ENCODE measurements around the gene NSMF. TPM values are rescaled to one million over a fixed set of nuclear protein-coding genes. Genes with fewer than 3 reads are reported as not detected.

NSMF gene
- total RNA-seq, 2 experiments from 2014 or later = 104 to 109 TPM

DNA sequence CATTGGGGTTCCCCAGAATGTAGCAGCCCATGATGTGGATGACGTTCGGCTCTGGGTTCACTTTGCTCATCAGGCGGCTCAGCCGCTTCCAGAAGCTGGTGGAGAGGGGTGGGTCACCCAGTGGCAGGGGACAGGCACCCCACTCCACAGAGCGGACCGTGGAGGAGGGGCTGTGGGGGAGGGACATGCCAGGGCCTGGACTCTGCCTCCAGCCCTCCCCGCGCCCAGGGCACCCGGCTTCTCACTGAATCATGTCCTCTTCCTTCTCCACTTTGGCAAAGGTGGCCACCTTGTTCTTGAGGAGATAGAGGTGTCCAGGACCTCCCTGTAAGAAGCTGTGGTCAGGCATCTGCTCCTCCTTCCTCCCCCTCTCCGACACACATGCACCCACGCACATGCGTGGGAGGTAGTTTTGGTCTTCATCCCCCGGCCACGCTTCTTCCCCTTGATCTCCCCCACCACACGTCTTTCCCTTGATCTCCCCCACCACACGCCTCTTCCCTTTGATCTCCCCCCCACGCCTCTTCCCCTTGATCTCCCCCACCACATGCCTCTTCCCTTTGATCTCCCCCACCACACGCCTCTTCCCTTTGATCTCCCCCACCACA, 9.1 kb downstream of the NSMF start:
- Mint-ChIP-seq H3K27ac (no peak overlapping the region), H3K36me3 (ENCODE audit: low read depth) (peaks cover 3% of the 10 kb centered on the region), H3K27me3 (no peaks in the 10 kb centered on the region), H3K4me3 (no peak overlapping the region), H3K9me3 (no peaks in the 10 kb centered on the region), H3K4me1 (ENCODE audit: low read depth) (peaks cover 41% of the 10 kb centered on the region)
- Histone ChIP-seq H3K9me3 (ENCODE audit: control insufficient read depth in 1 of 2, insufficient read depth in 1 of 2, low read length in 2 of 2) (peaks cover 0 to 10% of the 10 kb centered on the region in 2 experiments), H3K27ac (ENCODE audit: low read depth in 1 of 2, low read length in 2 of 2) (peak overlapping the region; percentile 0 to 34), H3K36me3 (ENCODE audit: insufficient read depth, low read length) (peaks cover 5% of the 10 kb centered on the region), H3K4me1 (ENCODE audit: insufficient read depth, low read length) (peaks cover 70% of the 10 kb centered on the region), H3K27me3 (ENCODE audit: control insufficient read depth in 1 of 2, insufficient read depth in 2 of 2, low read length in 2 of 2) (no peaks in the 10 kb centered on the region), H3K4me3 (ENCODE audit: low read length) (no peak overlapping the region)
- DNase-seq (peak in 7 of 14 experiments; percentile 21 to 87 (median 59)), ATAC-seq (ENCODE audit: poor library complexity) (peak; percentile 11)
- TF ChIP-seq, protein P1, sequence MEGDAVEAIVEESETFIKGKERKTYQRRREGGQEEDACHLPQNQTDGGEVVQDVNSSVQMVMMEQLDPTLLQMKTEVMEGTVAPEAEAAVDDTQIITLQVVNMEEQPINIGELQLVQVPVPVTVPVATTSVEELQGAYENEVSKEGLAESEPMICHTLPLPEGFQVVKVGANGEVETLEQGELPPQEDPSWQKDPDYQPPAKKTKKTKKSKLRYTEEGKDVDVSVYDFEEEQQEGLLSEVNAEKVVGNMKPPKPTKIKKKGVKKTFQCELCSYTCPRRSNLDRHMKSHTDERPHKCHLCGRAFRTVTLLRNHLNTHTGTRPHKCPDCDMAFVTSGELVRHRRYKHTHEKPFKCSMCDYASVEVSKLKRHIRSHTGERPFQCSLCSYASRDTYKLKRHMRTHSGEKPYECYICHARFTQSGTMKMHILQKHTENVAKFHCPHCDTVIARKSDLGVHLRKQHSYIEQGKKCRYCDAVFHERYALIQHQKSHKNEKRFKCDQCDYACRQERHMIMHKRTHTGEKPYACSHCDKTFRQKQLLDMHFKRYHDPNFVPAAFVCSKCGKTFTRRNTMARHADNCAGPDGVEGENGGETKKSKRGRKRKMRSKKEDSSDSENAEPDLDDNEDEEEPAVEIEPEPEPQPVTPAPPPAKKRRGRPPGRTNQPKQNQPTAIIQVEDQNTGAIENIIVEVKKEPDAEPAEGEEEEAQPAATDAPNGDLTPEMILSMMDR (IDR thresholded peaks at IDR 0.05) = no peak
- intact Hi-C loops (cut with DNase I, micrococcal nuclease) = loop anchor here in 1 of 2 experiments (5.0 to 10.0 kb wide), 2 partner anchors 153 to 655 kb away; partner anchors contain the start of genes CCDC183 and TMEM141
- CTCF ChIA-PET = no interaction called here
- POLR2A ChIA-PET = no interaction called here

- peaks cover 37% of the 10 kb centered on the region for H3K4me1 Mint-ChIP-seq (ENCODE audit: low read depth)
- CTCF ChIA-PET = no interaction called here
- ATAC-seq (ENCODE audit: poor library complexity) = peak; percentile 17
Observed at GRCh38 chr9:137449081-137449844, 9.9 kb downstream of the NSMF start.

DNA sequence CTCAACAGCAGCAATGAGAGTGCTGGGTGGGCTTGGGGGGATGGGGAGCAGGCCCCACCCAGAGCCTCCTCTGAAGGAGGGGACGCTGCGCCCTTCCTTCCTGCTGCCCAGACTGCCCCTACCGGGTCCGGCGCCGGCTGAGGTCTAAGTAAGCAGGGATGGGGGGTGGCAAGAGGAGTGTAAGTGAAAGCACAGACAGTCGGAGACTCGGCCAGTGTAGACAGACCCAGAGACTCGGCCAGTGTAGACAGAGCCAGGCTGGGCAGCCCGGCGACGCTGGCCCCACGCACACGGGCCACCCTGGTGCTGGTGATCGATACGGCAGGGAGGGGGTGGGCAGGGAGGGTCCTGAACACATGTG, 10.6 kb downstream of the NSMF start:
- peaks cover 2% of the 10 kb centered on the region for H3K27me3 Mint-ChIP-seq
- DNase-seq = no peak
- ChIA-PET CTCF (no interaction called here), POLR2A (interaction anchor here (1.4 kb wide), 1 partner anchor 14 kb away, joined by 6 read pairs; no protein-coding TSS in a partner anchor)
- Histone ChIP-seq H3K36me3 (ENCODE audit: insufficient read depth, low read length) (peaks cover 4% of the 10 kb centered on the region), H3K4me1 (ENCODE audit: insufficient read depth, low read length) (peaks cover 59% of the 10 kb centered on the region), H3K4me3 (ENCODE audit: low read length) (no peak overlapping the region), H3K27ac (ENCODE audit: low read depth in 1 of 2, low read length in 2 of 2) (no peak overlapping the region), H3K27me3 (ENCODE audit: control insufficient read depth in 1 of 2, insufficient read depth in 2 of 2, low read length in 2 of 2) (no peaks in the 10 kb centered on the region), H3K9me3 (ENCODE audit: control insufficient read depth in 1 of 2, insufficient read depth in 1 of 2, low read length in 2 of 2) (peaks cover 0 to 10% of the 10 kb centered on the region in 2 experiments)
- H3K4me3 Mint-ChIP-seq = peak overlapping the region; percentile 68
- H3K36me3 Mint-ChIP-seq (ENCODE audit: low read depth) = peaks cover under 1% of the 10 kb centered on the region
- no peak for ATAC-seq (ENCODE audit: poor library complexity)
- peak overlapping the region; percentile 65 for H3K27ac Mint-ChIP-seq
- H3K4me1 Mint-ChIP-seq (ENCODE audit: low read depth) = peaks cover 34% of the 10 kb centered on the region
- no peaks in the 10 kb centered on the region for H3K9me3 Mint-ChIP-seq
- TF ChIP-seq, protein P1 (IDR thresholded peaks at IDR 0.05) = no peak
- intact Hi-C loops (cut with DNase I, micrococcal nuclease) = loop anchor here in 1 of 2 experiments (5.0 kb wide), 1 partner anchor 151 kb away; no protein-coding TSS in a partner anchor

More at GRCh38 chr9:137449081-137449844, 9.9 kb downstream of the NSMF start:
- Mint-ChIP-seq H3K27ac (peak overlapping the region; percentile 65), H3K9me3 (no peaks in the 10 kb centered on the region), H3K4me3 (peak overlapping the region; percentile 68), H3K27me3 (no peaks in the 10 kb centered on the region), H3K36me3 (ENCODE audit: low read depth) (peaks cover 3% of the 10 kb centered on the region)
- Histone ChIP-seq H3K27ac (ENCODE audit: low read depth in 1 of 2, low read length in 2 of 2) (peak overlapping the region in 1 of 2 donors; percentile 34), H3K4me3 (ENCODE audit: low read length) (no peak overlapping the region), H3K4me1 (ENCODE audit: insufficient read depth, low read length) (peaks cover 65% of the 10 kb centered on the region), H3K9me3 (ENCODE audit: control insufficient read depth in 1 of 2, insufficient read depth in 1 of 2, low read length in 2 of 2) (peaks cover 0 to 10% of the 10 kb centered on the region in 2 experiments), H3K36me3 (ENCODE audit: insufficient read depth, low read length) (peaks cover 4% of the 10 kb centered on the region), H3K27me3 (ENCODE audit: control insufficient read depth in 1 of 2, insufficient read depth in 2 of 2, low read length in 2 of 2) (no peaks in the 10 kb centered on the region)
- TF ChIP-seq, protein P1 (IDR thresholded peaks at IDR 0.05) = no peak
- DNase-seq = peak in 2 of 14 experiments; percentile 42 to 58
- intact Hi-C loops (cut with DNase I, micrococcal nuclease) = loop anchor here in 1 of 2 experiments (5.0 kb wide), 1 partner anchor 152 kb away; no protein-coding TSS in a partner anchor
- POLR2A ChIA-PET = interaction anchor here (0.7 kb wide), 1 partner anchor 14 kb away, joined by 3 read pairs; no protein-coding TSS in a partner anchor
